ENCODE results near the gene ARHGEF17.

The ARHGEF17 gene

GRCh38 chr11:73384872-73385689, 77.0 kb downstream of the ARHGEF17 start:
- DNase-seq, result no peak

GRCh38 chr11:73386016-73386415, 77.9 kb downstream of the ARHGEF17 start:
- DNase-seq, result no peak

- DNase-seq, result no peak
These were observed 78.5 kb downstream of the ARHGEF17 start for GRCh38 chr11:73386546-73386945.

GRCh38 chr11:73387594-73388264, 79.7 kb downstream of the ARHGEF17 start:
- no peak for DNase-seq

GRCh38 chr11:73388265-73389133, 80.4 kb downstream of the ARHGEF17 start:
- DNase-seq, result no peak

- no peak for DNase-seq
These were observed 81.1 kb downstream of the ARHGEF17 start for GRCh38 chr11:73389134-73389525.

GRCh38 chr11:73389916-73390315, 81.8 kb downstream of the ARHGEF17 start:
- DNase-seq, result no peak

GRCh38 chr11:73390601-73391565, 82.8 kb downstream of the ARHGEF17 start:
- no peak for DNase-seq

- DNase-seq, result no peak
These were observed 83.6 kb downstream of the ARHGEF17 start for GRCh38 chr11:73391665-73392064.

- no peak for DNase-seq
These were observed 84.3 kb downstream of the ARHGEF17 start for GRCh38 chr11:73392108-73393010.

GRCh38 chr11:73393011-73393380, 84.9 kb downstream of the ARHGEF17 start:
- DNase-seq, result no peak

- DNase-seq, result no peak
These were observed 85.7 kb downstream of the ARHGEF17 start for GRCh38 chr11:73393479-73394415.

- DNase-seq, result no peak
These were observed 86.6 kb downstream of the ARHGEF17 start for GRCh38 chr11:73394416-73395296.

GRCh38 chr11:73395297-73396208, 87.5 kb downstream of the ARHGEF17 start:
- DNase-seq, result no peak

GRCh38 chr11:73396251-73396930, 88.3 kb downstream of the ARHGEF17 start:
- no peak for DNase-seq

GRCh38 chr11:73396985-73397384, 88.9 kb downstream of the ARHGEF17 start:
- no peak for DNase-seq

GRCh38 chr11:73397468-73398131, 89.5 kb downstream of the ARHGEF17 start:
- DNase-seq, result no peak
